ENCODE results near the gene CSNK1G1. TPM values are rescaled to one million over a fixed set of nuclear protein-coding genes. Genes with fewer than 3 reads are reported as not detected.

CSNK1G1 gene
- polyA plus RNA-seq, 1 of the 3 experiments (the other 2 are of a cell fraction): 10.2 TPM

GRCh38 chr15:64152507-64153387 lies 203.2 kb downstream of the CSNK1G1 start:
- Histone ChIP-seq H4K20me1 (ENCODE audit: insufficient read depth) (peaks cover 21% of the 10 kb centered on the region; the same call in 1 of the 2 replicates), H3K79me2 (ENCODE audit: insufficient read depth) (no peaks in the 10 kb centered on the region), H3K36me3 (replicated peaks in 1 of 2; ENCODE audit: control insufficient read depth in 1 of 2, insufficient read depth in 2 of 2, low read length in 1 of 2) (peaks cover 17 to 33% of the 10 kb centered on the region in 2 experiments), H3K4me3 (ENCODE audit: low read depth in 2 of 2, low read length in 1 of 2) (peak overlapping the region; percentile 57 to 58; a peak in 3 of 4 replicates), H3K9ac (no peak overlapping the region), H3F3A (replicated peaks; ENCODE audit: insufficient read depth) (peaks cover 48% of the 10 kb centered on the region), H3K27ac (ENCODE audit: low read depth in 2 of 2, low read length in 1 of 2) (no peak overlapping the region), H3K9me3 (no peaks in the 10 kb centered on the region), H3K4me1 (ENCODE audit: control insufficient read depth in 1 of 2, insufficient read depth in 2 of 2, low read depth in 1 of 2, low read length in 1 of 2) (peaks cover 0 to 20% of the 10 kb centered on the region in 2 experiments; a peak in 1 of 4 replicates), H2AFZ (ENCODE audit: low read depth) (no peak overlapping the region), H3K4me2 (peak overlapping the region; percentile 80), H3K27me3 (ENCODE audit: insufficient read depth) (no peaks in the 10 kb centered on the region), H3K9me2 (no peaks in the 10 kb centered on the region)
- CTCF ChIA-PET: interaction anchor here (0.6 to 4.3 kb wide), 28 partner anchors 8 to 551 kb away, joined by 3 to 42 read pairs (median 4); partner anchors contain the start of genes CIAO2A, PPIB, SNX1 and TRIP4
- DNase-seq: peak; percentile 28
- 54% methylated on average over 18 of the region's 27 CpGs for WGBS (ENCODE audit: low lambda C conversion rate)
- POLR2A ChIA-PET: interaction anchor here (0.6 to 3.5 kb wide), 5 partner anchors 8 to 235 kb away, joined by 3 to 24 read pairs (median 4); partner anchors contain the start of genes CIAO2A, PPIB and TRIP4
- TF ChIP-seq RFX5 (IDR thresholded peaks at IDR 0.05; ENCODE audit: low read length): no peak
- no peak for TF ChIP-seq USF2 (IDR thresholded peaks at IDR 0.05; ENCODE audit: borderline replicate concordance, low read depth, low read length)
- no peak for TF ChIP-seq ELF1 (IDR thresholded peaks at IDR 0.05)
- TF ChIP-seq SMC3 (IDR thresholded peaks at IDR 0.05; ENCODE audit: low read depth, low read length): no peak
- no peak for TF ChIP-seq MXI1 (IDR thresholded peaks at IDR 0.05; ENCODE audit: low read depth, low read length)
- TF ChIP-seq EP300 (IDR thresholded peaks at IDR 0.05; ENCODE audit: borderline replicate concordance in 1 of 2, low read depth in 1 of 2, low read length in 1 of 2): no peak
- TF ChIP-seq EZH2phosphoT487 (IDR thresholded peaks at IDR 0.05; ENCODE audit: borderline replicate concordance, low read depth): no peak
- no peak for TF ChIP-seq TAF1 (IDR thresholded peaks at IDR 0.05; ENCODE audit: borderline replicate concordance, low read depth, low read length)
- no peak for TF ChIP-seq ZBTB33 (IDR thresholded peaks at IDR 0.05; ENCODE audit: borderline replicate concordance, low read depth)
- TF ChIP-seq REST (IDR thresholded peaks at IDR 0.05; ENCODE audit: low read depth, low read length): no peak
- no peak for TF ChIP-seq RAD21 (IDR thresholded peaks at IDR 0.05; ENCODE audit: low read length)
- no peak for TF ChIP-seq CHD2 (IDR thresholded peaks at IDR 0.05; ENCODE audit: low read length, partially characterized antibody)
- TF ChIP-seq JUND (IDR thresholded peaks at IDR 0.05): no peak
- TF ChIP-seq NFIC (IDR thresholded peaks at IDR 0.05; ENCODE audit: borderline replicate concordance): no peak
- TF ChIP-seq NRF1 (IDR thresholded peaks at IDR 0.05; ENCODE audit: low read depth, low read length): no peak
- no peak for TF ChIP-seq TCF12 (IDR thresholded peaks at IDR 0.05)
- no peak for TF ChIP-seq FOXJ3 (CRISPR knock-in tag; IDR thresholded peaks at IDR 0.05)

All from SK-N-SH (cell line).